ENCODE results near the gene SPEM2. TPM values are rescaled to one million over a fixed set of nuclear protein-coding genes. Genes with fewer than 3 reads are reported as not detected.

The SPEM2 gene
- total RNA-seq, 4 donors from 2014 or later: not detected

GRCh38 chr17:7415784-7416183 is 9.6 kb upstream of the SPEM2 start:
- DNase-seq: no peak
- Histone ChIP-seq H3K9me3 (no peaks in the 10 kb centered on the region), H3K4me1 (no peaks in the 10 kb centered on the region), H3K27me3 (no peaks in the 10 kb centered on the region), H3K4me3 (no peak overlapping the region), H3K36me3 (no peaks in the 10 kb centered on the region), H3K27ac (no peak overlapping the region)
- intact Hi-C loops (cut with DNase I; ENCODE audit: low total_unique reads): no loop called here
- TF ChIP-seq, protein P1, sequence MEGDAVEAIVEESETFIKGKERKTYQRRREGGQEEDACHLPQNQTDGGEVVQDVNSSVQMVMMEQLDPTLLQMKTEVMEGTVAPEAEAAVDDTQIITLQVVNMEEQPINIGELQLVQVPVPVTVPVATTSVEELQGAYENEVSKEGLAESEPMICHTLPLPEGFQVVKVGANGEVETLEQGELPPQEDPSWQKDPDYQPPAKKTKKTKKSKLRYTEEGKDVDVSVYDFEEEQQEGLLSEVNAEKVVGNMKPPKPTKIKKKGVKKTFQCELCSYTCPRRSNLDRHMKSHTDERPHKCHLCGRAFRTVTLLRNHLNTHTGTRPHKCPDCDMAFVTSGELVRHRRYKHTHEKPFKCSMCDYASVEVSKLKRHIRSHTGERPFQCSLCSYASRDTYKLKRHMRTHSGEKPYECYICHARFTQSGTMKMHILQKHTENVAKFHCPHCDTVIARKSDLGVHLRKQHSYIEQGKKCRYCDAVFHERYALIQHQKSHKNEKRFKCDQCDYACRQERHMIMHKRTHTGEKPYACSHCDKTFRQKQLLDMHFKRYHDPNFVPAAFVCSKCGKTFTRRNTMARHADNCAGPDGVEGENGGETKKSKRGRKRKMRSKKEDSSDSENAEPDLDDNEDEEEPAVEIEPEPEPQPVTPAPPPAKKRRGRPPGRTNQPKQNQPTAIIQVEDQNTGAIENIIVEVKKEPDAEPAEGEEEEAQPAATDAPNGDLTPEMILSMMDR (IDR thresholded peaks at IDR 0.05): no peak
- TF ChIP-seq POLR2A (IDR thresholded peaks at IDR 0.05): no peak

DNA sequence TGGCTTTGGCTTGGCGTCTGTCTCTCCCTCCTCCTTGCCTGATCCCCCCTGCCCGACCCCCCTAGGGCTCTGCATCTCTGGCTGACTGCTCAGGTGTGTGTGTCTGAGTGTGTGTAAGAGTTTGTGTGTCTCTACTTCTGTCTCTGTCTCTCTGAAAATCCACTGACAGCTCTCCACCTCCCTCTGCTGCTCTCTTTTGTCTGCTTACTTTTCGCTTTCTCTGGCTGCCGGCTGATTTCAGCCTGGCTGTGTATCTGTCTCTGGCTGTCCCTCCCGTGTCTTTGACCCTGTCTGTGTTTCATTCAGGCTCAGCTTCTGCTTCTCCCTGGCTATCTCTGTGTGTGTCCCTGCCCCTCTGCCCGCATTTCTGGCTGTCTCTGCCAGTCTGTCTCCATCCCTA is 9.1 kb upstream of the SPEM2 start:
- DNase-seq: no peak
- no peaks in the 10 kb centered on the region for H3K4me1 ChIP-seq
- no peaks in the 10 kb centered on the region for H3K27me3 ChIP-seq
- H3K4me3 ChIP-seq: no peak overlapping the region
- intact Hi-C loops (cut with DNase I; ENCODE audit: low total_unique reads): no loop called here
- H3K27ac ChIP-seq: no peak overlapping the region
- TF ChIP-seq POLR2A (IDR thresholded peaks at IDR 0.05): no peak
- TF ChIP-seq, protein P1 (IDR thresholded peaks at IDR 0.05): no peak
- H3K36me3 ChIP-seq: no peaks in the 10 kb centered on the region
- H3K9me3 ChIP-seq: no peaks in the 10 kb centered on the region

DNA sequence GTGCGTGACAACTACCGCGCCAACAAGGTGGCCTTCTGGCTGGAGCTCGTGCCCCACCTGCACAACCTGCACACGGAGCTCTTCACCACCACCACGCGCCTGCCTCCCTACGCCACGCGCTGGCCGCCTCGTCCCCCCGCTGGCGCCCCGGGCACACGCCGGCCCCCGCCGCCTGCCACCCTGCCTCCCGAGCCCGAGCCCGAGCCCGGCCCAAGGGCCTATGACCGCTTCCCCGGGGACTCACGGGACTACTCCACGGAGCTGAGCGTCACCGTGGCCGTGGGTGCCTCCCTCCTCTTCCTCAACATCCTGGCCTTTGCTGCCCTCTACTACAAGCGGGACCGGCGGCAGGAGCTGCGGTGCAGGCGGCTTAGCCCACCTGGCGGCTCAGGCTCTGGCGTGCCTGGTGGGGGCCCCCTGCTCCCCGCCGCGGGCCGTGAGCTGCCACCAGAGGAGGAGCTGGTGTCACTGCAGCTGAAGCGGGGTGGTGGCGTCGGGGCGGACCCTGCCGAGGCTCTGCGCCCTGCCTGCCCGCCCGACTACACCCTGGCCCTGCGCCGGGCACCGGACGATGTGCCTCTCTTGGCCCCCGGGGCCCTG is 8.3 kb upstream of the SPEM2 start:
- no peak for TF ChIP-seq POLR2A (IDR thresholded peaks at IDR 0.05)
- TF ChIP-seq, protein P1 (IDR thresholded peaks at IDR 0.05): no peak
- intact Hi-C loops (cut with DNase I; ENCODE audit: low total_unique reads): no loop called here
- H3K27me3 ChIP-seq: no peaks in the 10 kb centered on the region
- no peak overlapping the region for H3K27ac ChIP-seq
- H3K4me1 ChIP-seq: no peaks in the 10 kb centered on the region
- DNase-seq: no peak
- H3K4me3 ChIP-seq: no peak overlapping the region
- H3K36me3 ChIP-seq: no peaks in the 10 kb centered on the region
- H3K9me3 ChIP-seq: no peaks in the 10 kb centered on the region

DNA sequence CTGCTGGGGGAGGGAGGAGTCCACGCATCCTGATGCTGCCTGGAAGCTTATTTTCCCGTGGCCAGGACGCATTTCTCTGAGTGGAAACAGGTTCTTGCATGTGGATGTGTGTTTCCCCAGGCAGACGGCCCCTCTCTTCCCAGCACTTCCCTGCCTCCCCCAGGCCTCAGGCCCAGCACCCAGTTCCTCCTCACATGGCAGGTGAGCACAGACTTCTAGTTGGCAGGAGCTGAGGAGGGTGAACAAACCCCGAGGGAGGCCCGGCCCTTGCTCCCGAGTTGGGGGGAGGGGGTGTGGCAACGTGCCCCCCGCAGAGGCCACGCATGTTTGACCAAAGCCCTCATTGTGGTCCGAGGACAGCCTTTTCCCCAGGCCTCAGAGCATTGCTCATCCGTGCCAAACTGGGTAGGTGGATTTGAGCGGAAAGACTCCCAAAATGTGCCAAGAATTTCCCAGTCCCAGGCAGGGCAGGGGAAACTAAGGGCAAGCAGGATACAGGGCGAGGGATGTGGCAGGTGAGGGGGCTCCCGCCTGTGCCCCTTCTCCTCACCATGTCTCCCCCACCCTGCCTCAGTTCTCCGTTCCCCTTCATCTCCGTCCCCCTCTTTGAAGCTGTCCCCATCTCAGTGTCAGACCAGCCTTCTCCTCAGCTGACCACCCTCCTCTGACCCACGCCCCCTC is 6.8 kb upstream of the SPEM2 start:
- intact Hi-C loops (cut with DNase I; ENCODE audit: low total_unique reads): no loop called here
- Histone ChIP-seq H3K27ac (no peak overlapping the region), H3K36me3 (no peaks in the 10 kb centered on the region), H3K27me3 (no peaks in the 10 kb centered on the region), H3K4me1 (no peaks in the 10 kb centered on the region), H3K4me3 (no peak overlapping the region), H3K9me3 (no peaks in the 10 kb centered on the region)
- no peak for DNase-seq
- TF ChIP-seq, protein P1 (IDR thresholded peaks at IDR 0.05): no peak
- no peak for TF ChIP-seq POLR2A (IDR thresholded peaks at IDR 0.05)

- no peak within 1 kb of the TSS for H3K27ac ChIP-seq
- H3K4me3 ChIP-seq: no peak within 1 kb of the TSS
- DNase-seq: no peak
- H3K4me1 ChIP-seq: no peaks in the 10 kb centered on the region
- no peaks in the 10 kb centered on the region for H3K36me3 ChIP-seq
- TF ChIP-seq POLR2A (IDR thresholded peaks at IDR 0.05): no peak
- TF ChIP-seq, protein P1 (IDR thresholded peaks at IDR 0.05): no peak
- intact Hi-C loops (cut with DNase I; ENCODE audit: low total_unique reads): no loop called here
- H3K9me3 ChIP-seq: no peaks in the 10 kb centered on the region
- H3K27me3 ChIP-seq: no peaks in the 10 kb centered on the region
Measured at GRCh38 chr17:7419819-7420610, 5.4 kb upstream of the SPEM2 start, which contains the start of gene SPEM1. Gene SPEM1, plus strand, starts transcription at chr17:7420324. Its CDS starts 61 bp downstream, at chr17:7420385.
